Lung (tissue), 16 donors: ENCODE data around the gene LANCL3. TPM values are rescaled to one million over a fixed set of nuclear protein-coding genes. Genes with fewer than 3 reads are reported as not detected.
A peak's percentile ranks its signal among the peaks of the same experiment; 100 is the strongest.
"Not testable (repeated sequence)": the region's sequence is repeated elsewhere in the genome, so short reads cannot be mapped to it uniquely, and the experiment has no call there.

ENCODE experiments used
- ATAC-seq: fragments of 200-7000 bp; cut with Tn5 transposase; one replicate; pipeline ENCODE4 v1.9.1; 2020; ENCODE audit warnings: moderate number of reproducible peaks; ENCODE audit not compliant: insufficient read depth, low FRiP score
- DNase-seq, 3 donors: peaks; one replicate each; pipeline ENCODE4 v3.0.0-alpha.2; 2013 to 2017
- H3K27ac ChIP-seq, 2 donors: one replicate each; pipeline ENCODE4 v1.5.1; 2013; ENCODE audit warnings: mild to moderate bottlenecking in 2 of 2, moderate library complexity in 2 of 2, control low read depth in 1 of 2, inconsistent platforms in 1 of 2, low read depth in 1 of 2, low read length in 1 of 2
- H3K27me3 ChIP-seq, 3 donors: one replicate each; pipeline ENCODE4 v1.5.1; 2013; ENCODE audit warnings: low read length in 2 of 3; ENCODE audit not compliant: control insufficient read depth in 3 of 3, insufficient read depth in 3 of 3
- H3K36me3 ChIP-seq, 4 donors: one replicate each; pipeline ENCODE4 v1.5.1; 2013; ENCODE audit warnings: low read length in 4 of 4, mild to moderate bottlenecking in 1 of 4, moderate library complexity in 1 of 4; ENCODE audit not compliant: control insufficient read depth in 4 of 4, insufficient read depth in 4 of 4
- H3K4me1 ChIP-seq, 5 donors: one replicate each; pipeline ENCODE4 v1.5.1; 2013; ENCODE audit warnings: low read length in 5 of 5, mild to moderate bottlenecking in 2 of 5, moderate library complexity in 1 of 5; ENCODE audit not compliant: control insufficient read depth in 5 of 5, insufficient read depth in 5 of 5
- H3K4me3 ChIP-seq: one replicate; pipeline ENCODE4 v1.5.1; 2013; ENCODE audit warnings: mild to moderate bottlenecking, control low read depth, moderate library complexity
- H3K9ac ChIP-seq, 2 donors: one replicate each; pipeline ENCODE4 v1.5.1; 2013; ENCODE audit warnings: low read length in 2 of 2, control low read depth in 1 of 2; ENCODE audit not compliant: insufficient read depth in 1 of 2
- H3K9me3 ChIP-seq, 4 donors: one replicate each; pipeline ENCODE4 v1.5.1; 2013; ENCODE audit warnings: low read length in 3 of 4, mild to moderate bottlenecking in 1 of 4, moderate library complexity in 1 of 4; ENCODE audit not compliant: control insufficient read depth in 4 of 4, insufficient read depth in 3 of 4
- WGBS, 2 donors: extraction: QIAGEN DNeasy Blood & Tissue Kit; methylation state at CpG; one replicate each; pipeline ENCODE4 v1.1.7; 2013; 5-methylcytosine and 5-hydroxymethylcytosine counted together
- long read RNA-seq, 5 donors: transcript quantifications; one replicate each; lab custom pipeline, GENCODE V29; 2026
- polyA plus RNA-seq, 2 donors: library from polyadenylated mRNA; stranded (reverse); fragments of 200-250 nt; gene quantifications; one replicate each; pipeline ENCODE4 v1.2.1, GENCODE V29; 2013
- total RNA-seq, 2 donors: library from RNA; depleted of rRNA in 1 of 2; stranded (reverse); fragments of >200 nt in 1 of 2; gene quantifications; one replicate each; pipeline ENCODE4 v1.2.1, GENCODE V29; 2014 to 2021
- TF ChIP-seq, protein P1 (sequence below): IDR thresholded peaks from 2 replicates; pipeline ENCODE4 v1.5.1; 2012; ENCODE audit warnings: mild to moderate bottlenecking; ENCODE audit errors: control extremely low read depth, extremely low read depth
- donor health status: control.
- donor health status: control.
- donor health status: Bipolar disorder and iron deficiency.
- donor health status: healthy.
- donor health status: DM: yes; HTN: yes; CAD: no.

LANCL3 gene
- total RNA-seq = 10 to 100 TPM in 1 of 2 donors, 1 to 10 TPM in 1; 2.0 to 10.7 TPM
- under 1 TPM; 0.43 to 0.74 TPM for polyA plus RNA-seq
- long read RNA-seq, donor 1, partial matches to known transcripts = 0 of 2 reads
- long read RNA-seq, donor 1, other reads (novel, unspliced or antisense) = 0 of 2 reads
- long read RNA-seq, donor 2 = 0 reads
- long read RNA-seq, donor 3 = 0 reads
- long read RNA-seq, donor 4, partial matches to known transcripts = 0 of 1 reads
- long read RNA-seq, donor 4, other reads (novel, unspliced or antisense) = 0 of 1 reads
- long read RNA-seq, donor 5, full-length matches to known transcripts = 2 of 2 reads
- long read RNA-seq, donor 5, partial matches to known transcripts = 0 of 2 reads
- long read RNA-seq, donor 5, other reads (novel, unspliced or antisense) = 0 of 2 reads

GRCh38 chrX:37571426-37572107 is at the start of gene LANCL3:
Gene LANCL3, plus strand, starts transcription at chrX:37571661. Its CDS starts 210 bp downstream, at chrX:37571871.
- ATAC-seq (peak; percentile 35), DNase-seq (peak; percentile 3 to 55 (median 44))
- H3K27ac ChIP-seq, H3K36me3 ChIP-seq, H3K9me3 ChIP-seq, H3K4me1 ChIP-seq, H3K27me3 ChIP-seq, H3K4me3 ChIP-seq: not testable (repeated sequence)
- 0 to 43% methylated on average over 8 to 68 of the region's 68 CpGs for WGBS, 2 donors
- H3K9ac ChIP-seq = peak within 1 kb of the TSS in 1 of 2 donors; percentile 32

DNA sequence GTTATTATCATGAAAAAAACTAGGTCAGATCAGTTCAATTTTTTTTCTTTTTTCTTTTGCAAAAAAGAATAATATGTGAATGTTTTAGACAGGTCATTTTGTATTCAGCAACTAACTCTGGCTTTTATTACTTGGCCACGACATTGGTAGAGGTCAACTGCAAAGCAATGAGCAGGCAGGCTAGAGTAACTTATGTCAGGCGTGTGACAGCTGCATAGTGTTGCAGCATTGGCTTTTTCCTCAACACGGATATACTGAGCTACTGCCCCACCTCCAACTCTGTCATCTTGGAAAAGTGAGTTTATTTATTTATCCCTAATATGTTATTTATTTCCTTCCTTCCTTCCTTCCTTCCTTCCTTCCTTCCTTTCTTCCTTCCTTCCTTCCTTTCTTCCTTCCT is 47.8 kb upstream of the LANCL3 start:
- peak in 2 of 3 donors; percentile 0 to 44 for DNase-seq
- 67 to 85% methylated on average over 3 of the region's 3 CpGs for WGBS, 2 donors
- ATAC-seq = not testable (repeated sequence)

GRCh38 chrX:37541991-37542390 is 29.5 kb upstream of the LANCL3 start:
- TF ChIP-seq, protein P1, sequence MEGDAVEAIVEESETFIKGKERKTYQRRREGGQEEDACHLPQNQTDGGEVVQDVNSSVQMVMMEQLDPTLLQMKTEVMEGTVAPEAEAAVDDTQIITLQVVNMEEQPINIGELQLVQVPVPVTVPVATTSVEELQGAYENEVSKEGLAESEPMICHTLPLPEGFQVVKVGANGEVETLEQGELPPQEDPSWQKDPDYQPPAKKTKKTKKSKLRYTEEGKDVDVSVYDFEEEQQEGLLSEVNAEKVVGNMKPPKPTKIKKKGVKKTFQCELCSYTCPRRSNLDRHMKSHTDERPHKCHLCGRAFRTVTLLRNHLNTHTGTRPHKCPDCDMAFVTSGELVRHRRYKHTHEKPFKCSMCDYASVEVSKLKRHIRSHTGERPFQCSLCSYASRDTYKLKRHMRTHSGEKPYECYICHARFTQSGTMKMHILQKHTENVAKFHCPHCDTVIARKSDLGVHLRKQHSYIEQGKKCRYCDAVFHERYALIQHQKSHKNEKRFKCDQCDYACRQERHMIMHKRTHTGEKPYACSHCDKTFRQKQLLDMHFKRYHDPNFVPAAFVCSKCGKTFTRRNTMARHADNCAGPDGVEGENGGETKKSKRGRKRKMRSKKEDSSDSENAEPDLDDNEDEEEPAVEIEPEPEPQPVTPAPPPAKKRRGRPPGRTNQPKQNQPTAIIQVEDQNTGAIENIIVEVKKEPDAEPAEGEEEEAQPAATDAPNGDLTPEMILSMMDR = no peak
- Histone ChIP-seq H3K27me3 (peaks cover 0 to 3% (median 2%) of the 10 kb centered on the region in 3 donors), H3K9ac (no peak overlapping the region), H3K9me3 (peaks cover 0 to 10% (median under 1%) of the 10 kb centered on the region in 4 donors), H3K4me1 (no peaks in the 10 kb centered on the region), H3K36me3 (no peaks in the 10 kb centered on the region), H3K27ac (no peak overlapping the region), H3K4me3 (no peak overlapping the region)
- ATAC-seq (no peak), DNase-seq (no peak)
- 87 to 96% methylated on average over 10 to 11 of the region's 11 CpGs for WGBS, 2 donors

More for the DNA sequence above, 47.8 kb upstream of the LANCL3 start:
- H3K36me3 ChIP-seq, H3K4me1 ChIP-seq, H3K27ac ChIP-seq, H3K9ac ChIP-seq, H3K4me3 ChIP-seq, H3K9me3 ChIP-seq, H3K27me3 ChIP-seq: not testable (repeated sequence)

DNA sequence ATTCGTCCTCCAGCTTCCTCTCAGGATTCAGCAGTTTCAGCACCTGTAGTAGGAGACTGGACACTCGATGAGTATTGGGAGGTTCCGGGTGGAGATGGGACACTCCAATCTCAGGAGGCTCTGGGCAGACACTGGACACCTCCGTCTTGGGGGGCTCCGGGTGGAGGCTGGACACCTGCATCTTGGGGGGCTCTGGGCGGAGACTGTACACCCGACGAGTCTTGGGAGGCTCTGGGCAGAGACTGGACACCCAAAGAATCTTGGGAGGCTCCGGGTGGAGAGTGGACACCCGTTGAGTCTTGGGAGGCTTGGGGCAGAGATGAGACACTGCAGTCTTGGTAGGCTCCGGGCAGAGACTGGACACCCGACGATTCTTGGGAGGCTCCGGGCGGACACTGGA is 28.7 kb upstream of the LANCL3 start:
- no peak for ATAC-seq
- no peak overlapping the region for H3K27ac ChIP-seq
- H3K36me3 ChIP-seq = no peaks in the 10 kb centered on the region
- H3K9me3 ChIP-seq = peaks cover 0 to 10% (median under 1%) of the 10 kb centered on the region in 4 donors
- 90 to 95% methylated on average over 11 to 15 of the region's 15 CpGs for WGBS, 2 donors
- DNase-seq = no peak
- H3K4me1 ChIP-seq = no peaks in the 10 kb centered on the region
- H3K27me3 ChIP-seq = no peaks in the 10 kb centered on the region
- no peak overlapping the region for H3K4me3 ChIP-seq
- no peak overlapping the region for H3K9ac ChIP-seq
- TF ChIP-seq, protein P1 = no peak
